ENCODE results near the gene PRDM1.

GRCh38 chr6:106102034-106102433 lies 15.9 kb downstream of the PRDM1 start:
- TF ChIP-seq CHD2 (IDR thresholded peaks at IDR 0.05; ENCODE audit: low read length, partially characterized antibody) (no peak), REST (IDR thresholded peaks at IDR 0.05; ENCODE audit: low read depth, low read length) (no peak), CTCF (IDR thresholded peaks at IDR 0.05) (no peak), IRF3 (IDR thresholded peaks at IDR 0.05; ENCODE audit: low read depth, low read length) (no peak), FOXM1 (IDR thresholded peaks at IDR 0.05; ENCODE audit: low read depth) (no peak), MXI1 (IDR thresholded peaks at IDR 0.05; ENCODE audit: low read depth, low read length) (no peak), YY1 (IDR thresholded peaks at IDR 0.05; ENCODE audit: low read depth) (no peak), SMC3 (IDR thresholded peaks at IDR 0.05; ENCODE audit: low read depth, low read length) (no peak), TEAD4 (IDR thresholded peaks at IDR 0.05; ENCODE audit: borderline replicate concordance, insufficient read depth) (no peak), EP300 (IDR thresholded peaks at IDR 0.05; ENCODE audit: borderline replicate concordance in 1 of 2, low read depth in 1 of 2, low read length in 1 of 2) (no peak), USF2 (IDR thresholded peaks at IDR 0.05; ENCODE audit: borderline replicate concordance, low read depth, low read length) (no peak), EZH2phosphoT487 (IDR thresholded peaks at IDR 0.05; ENCODE audit: borderline replicate concordance, low read depth) (no peak), GABPA (IDR thresholded peaks at IDR 0.05; ENCODE audit: low read depth) (no peak), FOXJ3 (CRISPR knock-in tag; IDR thresholded peaks at IDR 0.05) (no peak)

All from SK-N-SH (cell line).